HepG2 (cell line): ENCODE data around the gene TSLP. TPM values are rescaled to one million over a fixed set of nuclear protein-coding genes. Genes with fewer than 3 reads are reported as not detected.

ENCODE experiments used
- KDM4B ChIP-seq: sonication (generic); formaldehyde crosslinking; IDR thresholded peaks from 2 replicates; pipeline ENCODE4 v1.4.0; 2020; ENCODE audit warnings: missing genetic modification reagents
- NR2F2 ChIP-seq: IDR thresholded peaks from 2 replicates; pipeline ENCODE4 v1.6.1; 2012; ENCODE audit warnings: low read depth, inconsistent platforms, borderline replicate concordance
- RFX1 ChIP-seq: fragments of 450-650 bp; IDR thresholded peaks from 2 replicates; pipeline ENCODE4 v1.6.1; 2017
- ZC3H4 ChIP-seq: sonication (generic); formaldehyde crosslinking; IDR thresholded peaks from 2 replicates; pipeline ENCODE4 v1.4.0; 2020; ENCODE audit warnings: missing genetic modification reagents, borderline replicate concordance
- ZNF101 ChIP-seq: sonication (generic); formaldehyde crosslinking; IDR thresholded peaks from 2 replicates; pipeline ENCODE4 v1.4.0; 2020; ENCODE audit warnings: mild to moderate bottlenecking, low read depth, missing genetic modification reagents, borderline replicate concordance
- polyA plus RNA-seq, 8 experiments: library from polyadenylated mRNA; depleted of rRNA in 3 of 8; stranded (reverse) in 7 of 8; unstranded in 1 of 8; fragments of >200 nt; fragmentation: Illumina TruSeq in 4 of 8; extraction: Trizol in 4 of 8; gene quantifications; 2 replicates each; pipeline versions ENCODE4 v1.2.1 to v1.2.3, GENCODE V29; 2011 to 2016; ENCODE audit warnings: low read depth in 4 of 8, missing spikeins in 1 of 8, mixed read lengths in 1 of 8; ENCODE audit not compliant: insufficient read depth in 1 of 8
- total RNA-seq, 5 experiments: library from RNA; depleted of rRNA; stranded (reverse); fragments of >200 nt; fragmentation: Illumina TruSeq; extraction: Trizol; gene quantifications; 2 replicates each; pipeline ENCODE4 v1.2.3, GENCODE V29; 2016; ENCODE audit warnings: low read depth in 1 of 5
- TF ChIP-seq, protein P1 (sequence below), 2 experiments: fragments of 450-650 bp in 1 of 2; sonication (generic) in 1 of 2; formaldehyde crosslinking in 1 of 2; IDR thresholded peaks; 2 replicates each; pipeline versions ENCODE4 v1.6.1 to v1.8.0; 2016 to 2022; ENCODE audit warnings: antibody characterized with exemption in 1 of 2, mild to moderate bottlenecking in 1 of 2, missing genetic modification reagents in 1 of 2
- TF ChIP-seq, protein P2 (sequence below): sonication (generic); formaldehyde crosslinking; conservative IDR thresholded peaks from 2 replicates; pipeline ENCODE4 v1.4.0; 2020; ENCODE audit warnings: missing genetic modification reagents
- TF ChIP-seq, protein P3 (sequence below): sonication (generic); formaldehyde crosslinking; IDR thresholded peaks from 2 replicates; pipeline ENCODE4 v1.4.0; 2020; ENCODE audit warnings: missing genetic modification reagents, mild to moderate bottlenecking, borderline replicate concordance
- TF ChIP-seq, protein P4 (sequence below): sonication (generic); formaldehyde crosslinking; conservative IDR thresholded peaks from 2 replicates; pipeline ENCODE4 v1.8.0; 2022; ENCODE audit warnings: missing genetic modification reagents

TSLP gene
- total and polyA plus RNA-seq, 2 of the 13 experiments (the other 11 are each of a cell fraction or from before 2014, with no cell fraction given) = not detected

DNA sequence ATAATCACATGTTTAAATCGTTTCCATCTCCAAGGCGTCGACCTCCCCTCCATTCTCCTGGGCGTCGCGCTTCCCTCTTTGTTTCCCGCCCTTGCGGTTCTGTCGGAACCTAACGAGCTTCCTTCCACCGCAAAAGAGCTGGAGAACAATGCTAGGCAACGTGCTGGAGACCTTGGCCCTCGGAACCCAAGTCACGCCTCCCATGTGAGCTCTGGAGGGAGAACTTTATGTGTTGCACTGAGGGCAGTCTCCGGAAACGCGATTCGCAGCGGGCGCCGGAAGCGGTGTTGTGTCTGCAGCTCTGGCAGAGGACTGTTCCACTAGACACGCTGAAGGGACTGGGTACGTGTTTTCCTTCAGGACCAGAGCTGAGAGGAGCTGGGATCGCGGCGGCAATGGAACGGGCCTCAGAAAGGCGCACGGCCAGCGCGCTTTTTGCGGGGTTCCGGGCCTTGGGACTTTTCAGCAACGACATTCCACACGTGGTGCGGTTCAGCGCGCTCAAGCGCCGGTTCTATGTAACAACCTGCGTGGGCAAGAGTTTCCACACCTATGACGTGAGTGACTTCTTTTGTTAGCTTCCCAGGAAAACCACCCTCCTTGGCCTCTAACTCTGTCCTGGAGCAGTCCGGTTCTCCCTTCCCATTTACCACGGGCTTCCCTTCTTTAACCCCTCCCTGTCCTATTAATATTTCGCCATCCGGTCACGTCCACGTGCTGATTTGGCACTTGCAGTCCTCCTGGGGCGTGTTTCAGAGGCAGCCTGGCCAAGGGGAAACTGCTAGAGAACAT lies 20.7 kb downstream of the TSLP start, which contains the start of gene WDR36 (continued):
- TF ChIP-seq, protein P1, sequence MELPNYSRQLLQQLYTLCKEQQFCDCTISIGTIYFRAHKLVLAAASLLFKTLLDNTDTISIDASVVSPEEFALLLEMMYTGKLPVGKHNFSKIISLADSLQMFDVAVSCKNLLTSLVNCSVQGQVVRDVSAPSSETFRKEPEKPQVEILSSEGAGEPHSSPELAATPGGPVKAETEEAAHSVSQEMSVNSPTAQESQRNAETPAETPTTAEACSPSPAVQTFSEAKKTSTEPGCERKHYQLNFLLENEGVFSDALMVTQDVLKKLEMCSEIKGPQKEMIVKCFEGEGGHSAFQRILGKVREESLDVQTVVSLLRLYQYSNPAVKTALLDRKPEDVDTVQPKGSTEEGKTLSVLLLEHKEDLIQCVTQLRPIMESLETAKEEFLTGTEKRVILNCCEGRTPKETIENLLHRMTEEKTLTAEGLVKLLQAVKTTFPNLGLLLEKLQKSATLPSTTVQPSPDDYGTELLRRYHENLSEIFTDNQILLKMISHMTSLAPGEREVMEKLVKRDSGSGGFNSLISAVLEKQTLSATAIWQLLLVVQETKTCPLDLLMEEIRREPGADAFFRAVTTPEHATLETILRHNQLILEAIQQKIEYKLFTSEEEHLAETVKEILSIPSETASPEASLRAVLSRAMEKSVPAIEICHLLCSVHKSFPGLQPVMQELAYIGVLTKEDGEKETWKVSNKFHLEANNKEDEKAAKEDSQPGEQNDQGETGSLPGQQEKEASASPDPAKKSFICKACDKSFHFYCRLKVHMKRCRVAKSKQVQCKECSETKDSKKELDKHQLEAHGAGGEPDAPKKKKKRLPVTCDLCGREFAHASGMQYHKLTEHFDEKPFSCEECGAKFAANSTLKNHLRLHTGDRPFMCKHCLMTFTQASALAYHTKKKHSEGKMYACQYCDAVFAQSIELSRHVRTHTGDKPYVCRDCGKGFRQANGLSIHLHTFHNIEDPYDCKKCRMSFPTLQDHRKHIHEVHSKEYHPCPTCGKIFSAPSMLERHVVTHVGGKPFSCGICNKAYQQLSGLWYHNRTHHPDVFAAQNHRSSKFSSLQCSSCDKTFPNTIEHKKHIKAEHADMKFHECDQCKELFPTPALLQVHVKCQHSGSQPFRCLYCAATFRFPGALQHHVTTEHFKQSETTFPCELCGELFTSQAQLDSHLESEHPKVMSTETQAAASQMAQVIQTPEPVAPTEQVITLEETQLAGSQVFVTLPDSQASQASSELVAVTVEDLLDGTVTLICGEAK (IDR thresholded peaks at IDR 0.05) = peak; percentile 91
- TF ChIP-seq, protein P1 (CRISPR knock-in tag; IDR thresholded peaks at IDR 0.05) = peak; percentile 95
- 0 out of 2 replicates have a peak, but pooled peaks have one; percentile 45 for TF ChIP-seq ZNF101 (CRISPR knock-in tag)
- TF ChIP-seq, protein P2, sequence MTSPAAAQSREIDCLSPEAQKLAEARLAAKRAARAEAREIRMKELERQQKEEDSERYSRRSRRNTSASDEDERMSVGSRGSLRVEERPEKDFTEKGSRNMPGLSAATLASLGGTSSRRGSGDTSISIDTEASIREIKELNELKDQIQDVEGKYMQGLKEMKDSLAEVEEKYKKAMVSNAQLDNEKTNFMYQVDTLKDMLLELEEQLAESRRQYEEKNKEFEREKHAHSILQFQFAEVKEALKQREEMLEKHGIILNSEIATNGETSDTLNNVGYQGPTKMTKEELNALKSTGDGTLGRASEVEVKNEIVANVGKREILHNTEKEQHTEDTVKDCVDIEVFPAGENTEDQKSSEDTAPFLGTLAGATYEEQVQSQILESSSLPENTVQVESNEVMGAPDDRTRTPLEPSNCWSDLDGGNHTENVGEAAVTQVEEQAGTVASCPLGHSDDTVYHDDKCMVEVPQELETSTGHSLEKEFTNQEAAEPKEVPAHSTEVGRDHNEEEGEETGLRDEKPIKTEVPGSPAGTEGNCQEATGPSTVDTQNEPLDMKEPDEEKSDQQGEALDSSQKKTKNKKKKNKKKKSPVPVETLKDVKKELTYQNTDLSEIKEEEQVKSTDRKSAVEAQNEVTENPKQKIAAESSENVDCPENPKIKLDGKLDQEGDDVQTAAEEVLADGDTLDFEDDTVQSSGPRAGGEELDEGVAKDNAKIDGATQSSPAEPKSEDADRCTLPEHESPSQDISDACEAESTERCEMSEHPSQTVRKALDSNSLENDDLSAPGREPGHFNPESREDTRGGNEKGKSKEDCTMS (CRISPR knock-in tag) = no peak; the same call in 1 of the 2 replicates
- TF ChIP-seq, protein P3, sequence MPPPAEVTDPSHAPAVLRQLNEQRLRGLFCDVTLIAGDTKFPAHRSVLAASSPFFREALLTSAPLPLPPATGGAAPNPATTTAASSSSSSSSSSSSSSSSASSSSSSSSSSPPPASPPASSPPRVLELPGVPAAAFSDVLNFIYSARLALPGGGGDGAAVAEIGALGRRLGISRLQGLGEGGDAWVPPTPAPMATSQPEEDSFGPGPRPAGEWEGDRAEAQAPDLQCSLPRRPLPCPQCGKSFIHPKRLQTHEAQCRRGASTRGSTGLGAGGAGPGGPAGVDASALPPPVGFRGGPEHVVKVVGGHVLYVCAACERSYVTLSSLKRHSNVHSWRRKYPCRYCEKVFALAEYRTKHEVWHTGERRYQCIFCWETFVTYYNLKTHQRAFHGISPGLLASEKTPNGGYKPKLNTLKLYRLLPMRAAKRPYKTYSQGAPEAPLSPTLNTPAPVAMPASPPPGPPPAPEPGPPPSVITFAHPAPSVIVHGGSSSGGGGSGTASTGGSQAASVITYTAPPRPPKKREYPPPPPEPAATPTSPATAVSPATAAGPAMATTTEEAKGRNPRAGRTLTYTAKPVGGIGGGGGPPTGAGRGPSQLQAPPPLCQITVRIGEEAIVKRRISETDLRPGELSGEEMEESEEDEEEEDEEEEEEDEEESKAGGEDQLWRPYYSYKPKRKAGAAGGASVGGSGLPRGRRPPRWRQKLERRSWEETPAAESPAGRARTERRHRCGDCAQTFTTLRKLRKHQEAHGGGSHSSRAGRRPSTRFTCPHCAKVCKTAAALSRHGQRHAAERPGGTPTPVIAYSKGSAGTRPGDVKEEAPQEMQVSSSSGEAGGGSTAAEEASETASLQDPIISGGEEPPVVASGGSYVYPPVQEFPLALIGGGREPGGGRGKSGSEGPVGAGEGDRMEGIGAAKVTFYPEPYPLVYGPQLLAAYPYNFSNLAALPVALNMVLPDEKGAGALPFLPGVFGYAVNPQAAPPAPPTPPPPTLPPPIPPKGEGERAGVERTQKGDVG = no peak; the same call in 1 of the 2 replicates
- peak; percentile 72; the same call in 1 of the 2 replicates for TF ChIP-seq NR2F2
- TF ChIP-seq KDM4B (CRISPR knock-in tag) = peak; percentile 96
- TF ChIP-seq, protein P4, sequence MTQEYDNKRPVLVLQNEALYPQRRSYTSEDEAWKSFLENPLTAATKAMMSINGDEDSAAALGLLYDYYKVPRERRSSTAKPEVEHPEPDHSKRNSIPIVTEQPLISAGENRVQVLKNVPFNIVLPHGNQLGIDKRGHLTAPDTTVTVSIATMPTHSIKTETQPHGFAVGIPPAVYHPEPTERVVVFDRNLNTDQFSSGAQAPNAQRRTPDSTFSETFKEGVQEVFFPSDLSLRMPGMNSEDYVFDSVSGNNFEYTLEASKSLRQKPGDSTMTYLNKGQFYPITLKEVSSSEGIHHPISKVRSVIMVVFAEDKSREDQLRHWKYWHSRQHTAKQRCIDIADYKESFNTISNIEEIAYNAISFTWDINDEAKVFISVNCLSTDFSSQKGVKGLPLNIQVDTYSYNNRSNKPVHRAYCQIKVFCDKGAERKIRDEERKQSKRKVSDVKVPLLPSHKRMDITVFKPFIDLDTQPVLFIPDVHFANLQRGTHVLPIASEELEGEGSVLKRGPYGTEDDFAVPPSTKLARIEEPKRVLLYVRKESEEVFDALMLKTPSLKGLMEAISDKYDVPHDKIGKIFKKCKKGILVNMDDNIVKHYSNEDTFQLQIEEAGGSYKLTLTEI = peak; percentile 33; the same call in 1 of the 2 replicates
- TF ChIP-seq RFX1 = no peak
- peak; percentile 70 for TF ChIP-seq ZC3H4 (CRISPR knock-in tag)
